GM23338 (cell line): ENCODE results near the gene AGAP1.

ENCODE experiments used
- CREB1 ChIP-seq: fragments of 250-450 bp; sonication (Bioruptor Pico); IDR thresholded peaks from 2 replicates; pipeline ENCODE4 v1.5.0; 2020; ENCODE audit warnings: low read depth, mild to moderate bottlenecking, moderate library complexity
- CTCF ChIP-seq, 2 experiments: fragments of 200-600 bp in 1 of 2; sonication (generic) in 1 of 2; conservative IDR thresholded peaks; 2 replicates each; pipeline versions ENCODE4 v1.5.1 to v1.6.1; 2016 to 2017; ENCODE audit warnings: antibody characterized with exemption in 2 of 2, low read depth in 2 of 2, mild to moderate bottlenecking in 2 of 2, moderate library complexity in 1 of 2
- EZH2 ChIP-seq: fragments of 200-600 bp; sonication (generic); IDR thresholded peaks from one replicate; pipeline ENCODE4 v1.8.0; 2017; ENCODE audit warnings: antibody characterized with exemption, mild to moderate bottlenecking, low read depth; ENCODE audit not compliant: unreplicated experiment
- EZH2phosphoT487 ChIP-seq: fragments of 200-600 bp; sonication (generic); IDR thresholded peaks from one replicate; pipeline ENCODE4 v1.8.1; 2018; ENCODE audit warnings: antibody characterized with exemption; ENCODE audit not compliant: unreplicated experiment
- JUNB ChIP-seq: IDR thresholded peaks from one replicate; pipeline ENCODE4 v1.6.1; 2016; ENCODE audit warnings: antibody characterized with exemption; ENCODE audit not compliant: unreplicated experiment
- POLR2AphosphoS5 ChIP-seq: IDR thresholded peaks from 2 replicates; pipeline ENCODE4 v1.6.1; 2016; ENCODE audit warnings: antibody characterized with exemption, low read depth

GRCh38 chr2:236047886-236048540, 554.2 kb downstream of the AGAP1 start:
- no peak for TF ChIP-seq CTCF (conservative IDR thresholded peaks at IDR 0.05; ENCODE audit: low read depth in 2 of 2)
- TF ChIP-seq CREB1 (CRISPR knock-in tag) = no peak
- TF ChIP-seq JUNB = no peak
- no peak for TF ChIP-seq POLR2AphosphoS5
- no peak for TF ChIP-seq EZH2phosphoT487
- TF ChIP-seq EZH2 = no peak
